Right atrium auricular region (tissue), 2 donors: Measurements from ENCODE around the gene KLHL40. TPM values are rescaled to one million over a fixed set of nuclear protein-coding genes. Genes with fewer than 3 reads are reported as not detected.

ENCODE experiments used
- DNase-seq: peaks from one replicate; pipeline ENCODE4 v3.0.0-alpha.2; 2019; ENCODE audit warnings: low spot score
- H3K27ac ChIP-seq, 2 donors: fragments of 200-600 bp; sonication (generic); 1 replicate in 1 of 2; 2 replicates in 1 of 2; pipeline ENCODE4 v1.5.1; 2016 to 2019
- H3K27me3 ChIP-seq, 2 donors: fragments of 200-600 bp; sonication (generic); one replicate each; pipeline versions ENCODE4 v1.5.1 to v1.6.0; 2017 to 2019
- H3K36me3 ChIP-seq: fragments of 200-600 bp; sonication (generic); one replicate; pipeline ENCODE4 v1.5.1; 2016
- H3K4me1 ChIP-seq, 2 donors: fragments of 200-600 bp; sonication (generic); one replicate each; pipeline versions ENCODE4 v1.5.1 to v1.6.0; 2017 to 2019
- H3K4me3 ChIP-seq, 2 donors: fragments of 200-600 bp; sonication (generic); 1 replicate in 1 of 2; 2 replicates in 1 of 2; pipeline ENCODE4 v1.5.1; 2017 to 2019; ENCODE audit warnings: mild to moderate bottlenecking in 1 of 2, moderate library complexity in 1 of 2
- H3K9me3 ChIP-seq, 2 donors: fragments of 200-600 bp; sonication (generic); one replicate each; pipeline ENCODE4 v1.5.1; 2019
- total RNA-seq, 2 donors: library from RNA; depleted of rRNA; stranded (reverse); fragments of >200 nt; gene quantifications; one replicate each; pipeline ENCODE4 v1.1.0, GENCODE V29; 2016
- TF ChIP-seq, protein P1 (sequence below), 2 donors: fragments of 200-600 bp; sonication (generic); IDR thresholded peaks; one replicate each; pipeline ENCODE4 v1.5.1; 2019; ENCODE audit warnings: antibody characterized with exemption in 2 of 2

Gene KLHL40
- total RNA-seq, 2 donors from 2014 or later: 0.15 to 0.63 TPM

DNA sequence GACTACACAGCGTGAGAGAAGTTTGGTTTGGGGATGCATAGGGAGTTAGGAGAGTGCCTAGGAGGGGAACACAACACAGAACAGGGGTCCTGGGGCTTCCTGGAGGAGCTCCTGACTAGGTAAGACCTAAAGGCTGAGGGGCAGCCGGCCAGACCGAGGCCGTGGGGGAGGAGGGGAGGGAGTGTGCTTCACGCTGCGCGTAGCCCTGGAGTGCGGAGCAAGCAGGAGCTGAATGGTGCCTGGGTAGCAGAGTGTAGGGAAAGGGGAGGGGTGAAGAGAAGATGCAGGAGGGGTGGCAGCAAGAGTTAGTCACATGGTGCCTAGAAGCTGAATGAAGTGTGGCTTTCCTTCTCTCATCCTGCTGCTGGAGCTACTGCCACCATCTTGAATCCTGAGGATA, 49.7 kb downstream of the KLHL40 start:
- Histone ChIP-seq H3K36me3 (no peaks in the 10 kb centered on the region), H3K9me3 (no peaks in the 10 kb centered on the region), H3K27me3 (no peaks in the 10 kb centered on the region), H3K4me1 (peaks cover 0 to 30% of the 10 kb centered on the region in 2 donors), H3K4me3 (no peak overlapping the region), H3K27ac (peak overlapping the region in 1 of 2 donors; percentile 84)
- peak; percentile 34 for DNase-seq
- TF ChIP-seq, protein P1, sequence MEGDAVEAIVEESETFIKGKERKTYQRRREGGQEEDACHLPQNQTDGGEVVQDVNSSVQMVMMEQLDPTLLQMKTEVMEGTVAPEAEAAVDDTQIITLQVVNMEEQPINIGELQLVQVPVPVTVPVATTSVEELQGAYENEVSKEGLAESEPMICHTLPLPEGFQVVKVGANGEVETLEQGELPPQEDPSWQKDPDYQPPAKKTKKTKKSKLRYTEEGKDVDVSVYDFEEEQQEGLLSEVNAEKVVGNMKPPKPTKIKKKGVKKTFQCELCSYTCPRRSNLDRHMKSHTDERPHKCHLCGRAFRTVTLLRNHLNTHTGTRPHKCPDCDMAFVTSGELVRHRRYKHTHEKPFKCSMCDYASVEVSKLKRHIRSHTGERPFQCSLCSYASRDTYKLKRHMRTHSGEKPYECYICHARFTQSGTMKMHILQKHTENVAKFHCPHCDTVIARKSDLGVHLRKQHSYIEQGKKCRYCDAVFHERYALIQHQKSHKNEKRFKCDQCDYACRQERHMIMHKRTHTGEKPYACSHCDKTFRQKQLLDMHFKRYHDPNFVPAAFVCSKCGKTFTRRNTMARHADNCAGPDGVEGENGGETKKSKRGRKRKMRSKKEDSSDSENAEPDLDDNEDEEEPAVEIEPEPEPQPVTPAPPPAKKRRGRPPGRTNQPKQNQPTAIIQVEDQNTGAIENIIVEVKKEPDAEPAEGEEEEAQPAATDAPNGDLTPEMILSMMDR (IDR thresholded peaks at IDR 0.05): no peak

DNA sequence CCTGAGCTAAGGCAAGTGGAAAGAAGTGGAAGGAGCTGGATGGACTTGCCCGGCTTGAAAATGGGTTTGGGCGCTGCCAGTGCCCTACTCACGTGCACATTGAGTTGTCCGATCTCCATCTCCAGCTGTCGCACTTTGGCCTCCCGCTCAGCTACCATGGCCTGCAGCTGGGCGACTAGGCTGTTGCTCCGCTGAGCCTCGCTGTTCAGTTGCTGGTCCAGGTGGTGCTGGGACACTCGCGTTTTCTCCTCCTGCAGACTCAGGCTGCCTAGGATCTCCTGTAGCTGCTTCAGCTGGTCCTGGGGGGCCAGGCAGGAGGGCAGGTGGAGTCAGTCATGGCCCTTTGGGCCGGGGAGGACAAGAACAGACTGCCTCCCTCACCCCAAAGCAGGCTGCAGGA, 50.3 kb downstream of the KLHL40 start:
- Histone ChIP-seq H3K4me3 (no peak overlapping the region), H3K27me3 (no peaks in the 10 kb centered on the region), H3K27ac (peak overlapping the region; percentile 39 to 84), H3K9me3 (no peaks in the 10 kb centered on the region), H3K4me1 (peaks cover 0 to 30% of the 10 kb centered on the region in 2 donors), H3K36me3 (no peaks in the 10 kb centered on the region)
- peak; percentile 42 for DNase-seq
- TF ChIP-seq, protein P1 (IDR thresholded peaks at IDR 0.05): no peak

DNA sequence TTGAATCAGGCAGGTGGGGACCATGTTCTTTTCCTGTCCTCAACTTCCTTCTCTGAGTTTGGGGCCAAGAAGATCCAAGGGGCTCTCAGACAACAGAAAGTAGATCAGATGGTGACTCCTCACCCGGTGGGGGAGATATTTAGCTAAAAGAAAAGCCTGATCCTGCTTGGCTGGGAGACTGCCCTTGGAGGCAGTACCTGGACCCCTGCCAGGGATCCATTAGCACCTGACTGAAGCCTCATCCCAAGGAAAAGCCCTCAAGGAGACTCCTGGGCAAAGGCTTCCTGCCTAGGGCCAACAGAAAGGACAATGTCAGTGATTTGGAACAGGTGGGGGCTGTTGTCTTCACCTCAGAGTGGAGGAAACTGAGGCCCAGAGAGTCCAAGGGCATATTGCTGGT, 50.7 kb downstream of the KLHL40 start:
- Histone ChIP-seq H3K9me3 (no peaks in the 10 kb centered on the region), H3K4me1 (peaks cover 0 to 30% of the 10 kb centered on the region in 2 donors), H3K4me3 (no peak overlapping the region), H3K27ac (peak overlapping the region; percentile 39 to 84), H3K36me3 (no peaks in the 10 kb centered on the region), H3K27me3 (no peaks in the 10 kb centered on the region)
- TF ChIP-seq, protein P1 (IDR thresholded peaks at IDR 0.05): no peak
- DNase-seq: peak; percentile 52

DNA sequence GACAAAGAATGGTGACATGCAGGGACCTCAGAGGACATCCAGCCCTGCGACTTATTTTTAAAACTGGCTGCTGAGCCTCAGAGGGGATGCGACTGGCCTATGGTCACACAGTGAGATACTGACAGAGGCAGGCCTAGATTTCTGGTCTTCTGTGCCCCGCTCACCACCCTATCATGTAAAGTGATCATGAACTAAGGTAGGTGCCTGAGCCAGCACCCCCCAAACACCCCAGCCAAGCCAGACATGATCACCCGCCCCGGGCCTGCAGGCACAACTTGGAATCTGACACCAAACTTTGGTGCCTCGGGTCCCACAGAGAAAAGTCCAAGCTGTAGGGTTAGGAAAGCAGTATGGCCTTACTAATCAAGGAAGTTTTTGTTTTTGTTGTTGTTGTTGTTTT, 51.2 kb downstream of the KLHL40 start:
- peak overlapping the region; percentile 39 to 84 for H3K27ac ChIP-seq
- TF ChIP-seq, protein P1 (IDR thresholded peaks at IDR 0.05): no peak
- no peaks in the 10 kb centered on the region for H3K9me3 ChIP-seq
- no peak overlapping the region for H3K4me3 ChIP-seq
- DNase-seq: peak; percentile 55
- no peaks in the 10 kb centered on the region for H3K27me3 ChIP-seq
- no peaks in the 10 kb centered on the region for H3K36me3 ChIP-seq
- peaks cover 0 to 25% of the 10 kb centered on the region in 2 donors for H3K4me1 ChIP-seq

DNA sequence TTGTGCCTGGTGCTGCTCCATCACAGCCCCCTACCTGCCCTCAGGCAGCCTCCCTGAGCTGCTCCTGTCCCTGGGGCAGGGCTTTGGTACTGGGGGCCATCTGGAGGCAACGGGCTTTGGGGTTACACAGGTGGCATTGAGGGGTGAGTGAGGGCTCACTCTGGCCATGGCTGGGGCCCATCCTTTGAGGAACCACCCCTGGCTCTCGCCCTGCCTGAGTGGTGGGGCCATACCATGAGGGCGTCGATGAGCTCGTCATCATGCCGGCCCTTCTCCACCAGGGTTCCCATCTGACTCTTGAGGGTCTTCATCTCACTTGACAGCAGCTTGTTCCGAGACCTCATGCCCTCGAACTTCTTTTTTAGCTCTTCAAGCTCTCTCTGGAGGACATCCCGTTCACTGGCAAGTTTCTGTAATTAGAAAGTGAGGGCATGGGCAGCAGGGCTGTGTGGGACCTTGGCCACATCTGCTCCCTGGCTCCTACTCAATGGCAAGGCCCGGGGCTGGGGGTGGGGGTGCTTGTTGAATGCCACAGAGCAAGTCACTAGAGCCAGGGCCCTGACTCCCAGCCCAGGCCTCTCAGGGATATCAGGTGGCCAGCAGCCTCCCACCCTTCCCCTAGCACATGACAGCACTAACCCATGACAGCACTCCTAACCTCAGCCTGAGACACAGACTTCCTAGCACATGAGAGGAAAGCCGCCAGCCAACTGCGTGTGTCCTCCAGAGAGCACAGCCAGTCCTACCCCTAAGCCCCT, 54.2 kb downstream of the KLHL40 start:
- no peak overlapping the region for H3K4me3 ChIP-seq
- no peaks in the 10 kb centered on the region for H3K9me3 ChIP-seq
- H3K4me1 ChIP-seq: peaks cover 0 to 24% of the 10 kb centered on the region in 2 donors
- peak; percentile 91 for DNase-seq
- no peaks in the 10 kb centered on the region for H3K36me3 ChIP-seq
- TF ChIP-seq, protein P1 (IDR thresholded peaks at IDR 0.05): no peak
- H3K27ac ChIP-seq: peak overlapping the region; percentile 90 to 92
- H3K27me3 ChIP-seq: no peaks in the 10 kb centered on the region
